GM19372 (cell line): ENCODE results near the gene CYLC2.

Source experiments
- ATAC-seq: cut with Tn5 transposase; IDR thresholded peaks from one replicate; pipeline ENCODE4 v1.9.1; 2021; ENCODE audit warnings: mild to moderate bottlenecking, low read depth, moderate library complexity; ENCODE audit not compliant: unreplicated experiment

CYLC2 gene, protein sequence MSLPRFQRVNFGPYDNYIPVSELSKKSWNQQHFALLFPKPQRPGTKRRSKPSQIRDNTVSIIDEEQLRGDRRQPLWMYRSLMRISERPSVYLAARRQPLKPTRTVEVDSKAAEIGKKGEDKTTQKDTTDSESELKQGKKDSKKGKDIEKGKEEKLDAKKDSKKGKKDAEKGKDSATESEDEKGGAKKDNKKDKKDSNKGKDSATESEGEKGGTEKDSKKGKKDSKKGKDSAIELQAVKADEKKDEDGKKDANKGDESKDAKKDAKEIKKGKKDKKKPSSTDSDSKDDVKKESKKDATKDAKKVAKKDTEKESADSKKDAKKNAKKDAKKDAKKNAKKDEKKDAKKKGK

DNA sequence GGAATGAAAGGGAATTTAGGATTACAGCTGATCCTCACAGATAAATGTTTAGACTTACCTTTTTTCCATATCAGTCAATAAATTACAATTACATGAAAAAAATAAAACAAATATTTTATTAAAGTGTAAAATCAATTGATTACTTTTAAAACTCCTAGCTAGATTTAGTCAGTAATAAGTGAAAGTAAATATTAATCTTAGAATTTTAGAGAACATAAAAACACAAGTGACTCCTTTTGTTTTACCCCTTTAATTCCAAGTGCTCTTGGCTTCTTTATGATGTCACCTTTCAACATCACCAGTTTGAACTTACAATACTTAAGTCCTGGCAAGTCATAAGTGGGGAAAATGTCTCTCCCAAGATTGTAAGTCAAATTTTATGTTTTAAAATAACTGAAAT lies at the start of gene CYLC2:
Gene CYLC2 (plus strand): TSS at position 301 of the 400 bp plus-strand sequence. CDS start 48 bp downstream, at position 349.
- ATAC-seq: no peak

DNA sequence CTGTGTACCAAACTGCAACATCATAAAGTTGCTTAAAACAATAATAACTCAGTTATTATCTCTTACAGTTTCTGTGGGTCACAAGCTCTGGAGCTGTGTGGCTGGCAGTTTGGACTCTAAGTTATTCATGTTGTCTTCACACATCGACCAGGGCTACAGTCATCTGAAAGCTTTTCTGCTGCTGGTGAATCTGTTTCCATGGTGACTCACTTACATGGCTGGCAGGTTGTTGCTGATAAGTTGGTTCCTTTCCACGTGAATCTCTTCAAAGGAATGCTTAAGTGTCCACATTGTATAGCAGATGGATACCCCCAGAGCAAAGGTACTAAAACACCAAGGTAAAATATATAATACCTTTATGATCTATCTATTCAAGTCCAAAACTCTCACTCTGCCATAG lies 44.8 kb upstream of the CYLC2 start:
- ATAC-seq: no peak

- no peak for ATAC-seq
These were observed 28.1 kb upstream of the CYLC2 start for GRCh38 chr9:102966999-102967398.

DNA sequence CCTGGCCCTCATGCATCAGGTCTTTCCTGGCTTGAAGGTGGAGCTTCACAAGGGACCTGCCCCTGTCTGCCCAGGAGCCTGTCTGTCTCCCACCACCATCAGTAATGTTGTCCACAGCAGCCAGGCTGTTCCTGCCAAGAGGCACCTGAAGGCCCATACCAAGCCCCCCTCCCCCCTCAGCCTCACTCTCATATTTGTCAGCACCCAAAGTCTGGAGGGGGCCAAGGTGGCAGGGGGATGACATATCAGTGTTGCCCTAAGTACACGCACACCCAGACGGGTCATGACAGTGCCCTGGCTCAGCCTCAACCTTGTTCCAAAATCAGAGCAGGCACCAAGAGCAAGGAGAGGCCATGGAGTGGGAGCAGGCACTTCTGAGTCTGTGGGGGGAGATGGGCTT lies 27.2 kb upstream of the CYLC2 start:
- no peak for ATAC-seq

- ATAC-seq: no peak
These were observed 22.4 kb upstream of the CYLC2 start for GRCh38 chr9:102972780-102973179.

GRCh38 chr9:102974530-102974929 lies 20.6 kb upstream of the CYLC2 start:
- ATAC-seq: no peak

GRCh38 chr9:102975251-102975650 lies 19.9 kb upstream of the CYLC2 start:
- ATAC-seq: no peak

GRCh38 chr9:102985162-102985895 lies 9.8 kb upstream of the CYLC2 start:
- ATAC-seq: no peak

- no peak for ATAC-seq
These were observed 8.7 kb upstream of the CYLC2 start for GRCh38 chr9:102986425-102986824.

GRCh38 chr9:103003689-103004088 lies 8.6 kb downstream of the CYLC2 start:
- no peak for ATAC-seq

- no peak for ATAC-seq
These were observed 19.1 kb downstream of the CYLC2 start for GRCh38 chr9:103014242-103014641.

GRCh38 chr9:103025796-103026195 lies 30.7 kb downstream of the CYLC2 start:
- no peak for ATAC-seq

DNA sequence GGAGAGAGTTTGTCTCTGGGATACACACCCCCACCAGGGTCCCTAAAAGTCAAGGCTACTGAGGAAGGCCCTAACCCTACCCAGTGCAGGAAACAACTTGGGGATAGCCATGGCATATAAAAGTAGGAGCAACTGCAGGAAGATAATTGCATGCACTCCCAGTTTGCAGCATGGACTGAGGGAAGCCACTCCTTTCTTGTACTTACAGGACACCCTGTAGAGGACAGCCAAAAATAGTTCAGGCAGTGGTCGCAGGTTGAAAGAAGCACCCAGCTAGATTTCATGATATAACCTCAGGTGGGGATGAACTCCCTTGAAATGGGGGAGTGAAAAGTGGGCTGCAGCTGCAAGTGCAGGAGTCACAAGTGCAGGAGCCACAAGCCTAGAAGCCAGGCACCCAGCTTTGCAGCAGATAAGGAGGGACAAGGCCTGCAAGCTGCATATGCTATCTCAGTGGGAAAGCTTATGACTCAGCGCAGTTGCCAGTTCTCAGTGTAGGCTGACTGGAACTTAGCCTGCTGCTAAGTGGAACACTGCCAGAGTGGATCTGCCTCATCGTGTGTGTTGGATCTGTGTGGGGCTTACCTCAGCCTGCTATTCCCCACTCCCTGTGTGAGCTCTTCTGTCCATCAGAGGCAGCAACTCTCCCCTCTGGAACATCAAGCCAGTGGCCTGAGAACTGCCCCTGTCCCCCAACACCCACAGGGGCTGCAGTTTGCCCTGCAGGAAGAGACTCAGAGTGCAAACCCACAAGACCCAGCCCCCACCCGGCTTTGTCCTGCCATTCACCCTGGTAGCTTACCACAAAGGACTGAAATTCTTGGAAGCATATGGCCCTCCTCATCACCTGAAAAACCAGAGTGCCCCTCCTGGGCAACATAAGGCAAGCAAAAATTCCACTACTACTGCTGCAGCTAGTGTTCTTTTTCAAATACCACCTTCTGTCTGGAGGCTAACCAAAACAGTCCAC lies 42.7 kb downstream of the CYLC2 start:
- no peak for ATAC-seq

- no peak for ATAC-seq
These were observed 46.8 kb downstream of the CYLC2 start for GRCh38 chr9:103041961-103042360.
